ENCODE measurements around the gene POTEB.
"Not testable (repeated sequence)": the region's sequence is repeated elsewhere in the genome, so short reads cannot be mapped to it uniquely, and the experiment has no call there.

DNA sequence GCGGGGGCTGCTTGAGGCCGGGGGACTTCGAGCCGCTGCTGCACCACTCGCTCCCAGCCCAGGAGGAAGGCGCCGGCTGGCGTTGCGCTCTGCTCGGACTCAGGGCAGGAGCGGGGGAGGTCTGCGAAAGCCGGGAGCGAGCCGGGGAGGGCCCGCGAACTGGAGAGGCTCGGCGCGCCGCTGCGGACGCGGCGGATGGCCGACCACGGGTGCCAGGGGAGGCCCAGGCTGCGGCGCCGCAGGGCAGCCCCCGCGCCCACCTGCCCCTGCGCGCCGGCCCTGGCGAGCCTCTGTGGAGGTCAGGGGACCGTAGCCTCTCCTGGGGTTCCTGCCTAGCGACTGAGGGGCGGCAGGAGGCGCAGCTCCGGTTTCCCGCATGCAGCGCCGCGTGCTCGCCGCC, 12.0 kb upstream of the POTEB start:
- not testable (repeated sequence) for TF ChIP-seq EZH2 (IDR thresholded peaks at IDR 0.05; ENCODE audit: low read length, unreplicated experiment); CTCF (conservative IDR thresholded peaks at IDR 0.05; ENCODE audit: low read depth, low read length)
